CD4-positive, CD25-positive, alpha-beta regulatory T cell (primary cell): ENCODE results near the gene EPRS1. TPM values are rescaled to one million over a fixed set of nuclear protein-coding genes. Genes with fewer than 3 reads are reported as not detected.

Experiments
- ATAC-seq, 2 donors: fragments of 150-1000 bp; cut with Tn5 transposase; one replicate each; pipeline ENCODE4 v1.10.0; 2021; ENCODE audit warnings: low read depth in 2 of 2, moderate number of reproducible peaks in 2 of 2, moderate library complexity in 1 of 2
- DNase-seq, 3 donors: peaks; one replicate each; pipeline versions ENCODE4 v3.0.0 to v3.0.0-alpha.2; 2012 to 2022; ENCODE audit warnings: mixed read lengths in 1 of 3
- H3K27ac ChIP-seq: one replicate; pipeline ENCODE4 v1.7.0; 2013; ENCODE audit warnings: mild to moderate bottlenecking, low read length; ENCODE audit not compliant: insufficient read depth, poor library complexity, severe bottlenecking
- H3K27me3 ChIP-seq: one replicate; pipeline ENCODE4 v1.7.0; 2013; ENCODE audit warnings: low read length; ENCODE audit not compliant: control insufficient read depth, insufficient read depth
- H3K36me3 ChIP-seq: one replicate; pipeline ENCODE4 v1.7.0; 2013; ENCODE audit warnings: mild to moderate bottlenecking, low read length, moderate library complexity; ENCODE audit not compliant: control insufficient read depth, insufficient read depth
- H3K4me1 ChIP-seq: 2 replicates; pipeline ENCODE4 v1.7.0; 2013; ENCODE audit warnings: mild to moderate bottlenecking, low read length; ENCODE audit not compliant: insufficient read depth, control insufficient read depth, poor library complexity, severe bottlenecking
- H3K4me3 ChIP-seq: one replicate; pipeline ENCODE4 v1.7.0; 2013; ENCODE audit warnings: low read depth, mild to moderate bottlenecking, low read length, moderate library complexity
- H3K9me3 ChIP-seq, 2 experiments: 1 replicate in 1 of 2; 2 replicates in 1 of 2; pipeline ENCODE4 v1.7.0; 2013; ENCODE audit warnings: low read length in 2 of 2, mild to moderate bottlenecking in 1 of 2, moderate library complexity in 1 of 2; ENCODE audit not compliant: control insufficient read depth in 2 of 2
- H3K27ac Mint-ChIP-seq, 3 donors: one replicate each; pipeline ENCODE4 v1.8.0; 2020 to 2022; ENCODE audit warnings: mild to moderate bottlenecking in 3 of 3, mixed read lengths in 3 of 3, moderate library complexity in 2 of 3
- H3K27me3 Mint-ChIP-seq: one replicate; pipeline ENCODE4 v1.8.0; 2022; ENCODE audit warnings: mild to moderate bottlenecking, mixed read lengths
- H3K36me3 Mint-ChIP-seq: one replicate; pipeline ENCODE4 v1.8.0; 2020; ENCODE audit warnings: mixed read lengths
- H3K4me1 Mint-ChIP-seq, 4 donors: one replicate each; pipeline ENCODE4 v1.8.0; 2020 to 2022; ENCODE audit warnings: mixed read lengths in 4 of 4, mild to moderate bottlenecking in 1 of 4
- H3K4me3 Mint-ChIP-seq, 4 donors: one replicate each; pipeline ENCODE4 v1.8.0; 2020 to 2022; ENCODE audit warnings: mild to moderate bottlenecking in 4 of 4, mixed read lengths in 4 of 4, moderate library complexity in 3 of 4
- H3K9me3 Mint-ChIP-seq, 7 donors: one replicate each; pipeline ENCODE4 v1.8.0; 2020 to 2022; ENCODE audit warnings: mixed read lengths in 7 of 7, mild to moderate bottlenecking in 3 of 7, moderate library complexity in 2 of 7
- polyA plus RNA-seq, 4 donors: library from polyadenylated mRNA; unstranded; fragments of 300-500 nt; fragmentation: Illumina TruSeq; gene quantifications; one replicate each; pipeline ENCODE4 v1.2.3, GENCODE V29; 2021
- total RNA-seq: library from RNA; stranded (reverse); gene quantifications from one replicate; pipeline ENCODE4 v1.2.3, GENCODE V29; 2022

Gene EPRS1
- total and polyA plus RNA-seq, 5 donors from 2014 or later, result 39.9 to 51.1 (median 44.8) TPM

GRCh38 chr1:220084460-220084859, 38.2 kb upstream of the EPRS1 start:
- Histone ChIP-seq H3K36me3 (peaks cover 3% of the 10 kb centered on the region), H3K4me1 (peaks cover 4% of the 10 kb centered on the region), H3K27ac (no peak overlapping the region), H3K4me3 (no peak overlapping the region), H3K9me3 (no peaks in the 10 kb centered on the region), H3K27me3 (no peaks in the 10 kb centered on the region)
- Mint-ChIP-seq H3K9me3 (no peaks in the 10 kb centered on the region), H3K27me3 (no peaks in the 10 kb centered on the region), H3K4me3 (peak overlapping the region in 2 of 4 donors; percentile 17 to 27), H3K36me3 (peaks cover 14% of the 10 kb centered on the region), H3K4me1 (peaks cover 4 to 23% (median 14%) of the 10 kb centered on the region in 4 donors), H3K27ac (no peak overlapping the region)
- no peak for ATAC-seq
- no peak for DNase-seq

- H3K27ac Mint-ChIP-seq, result no peak overlapping the region
- peaks cover 0 to 9% (median 5%) of the 10 kb centered on the region in 4 donors for H3K4me1 Mint-ChIP-seq
Observed at GRCh38 chr1:220077887-220078286, 31.6 kb upstream of the EPRS1 start.

GRCh38 chr1:220076861-220077762, 30.8 kb upstream of the EPRS1 start:
- Histone ChIP-seq H3K27me3 (no peaks in the 10 kb centered on the region), H3K4me3 (no peak overlapping the region), H3K9me3 (no peaks in the 10 kb centered on the region), H3K4me1 (no peaks in the 10 kb centered on the region), H3K36me3 (peaks cover 29% of the 10 kb centered on the region), H3K27ac (no peak overlapping the region)
- H3K27ac Mint-ChIP-seq, result no peak overlapping the region
- H3K4me1 Mint-ChIP-seq, result peaks cover 0 to 9% (median 5%) of the 10 kb centered on the region in 4 donors
- H3K27me3 Mint-ChIP-seq, result no peaks in the 10 kb centered on the region
- H3K4me3 Mint-ChIP-seq, result no peak overlapping the region
- no peaks in the 10 kb centered on the region for H3K9me3 Mint-ChIP-seq
- DNase-seq, result no peak
- H3K36me3 Mint-ChIP-seq, result peaks cover 33% of the 10 kb centered on the region
- ATAC-seq, result no peak

More at GRCh38 chr1:220077887-220078286, 31.6 kb upstream of the EPRS1 start:
- no peak overlapping the region for H3K27ac ChIP-seq
- H3K36me3 ChIP-seq, result peaks cover 21% of the 10 kb centered on the region
- Mint-ChIP-seq H3K36me3 (peaks cover 27% of the 10 kb centered on the region), H3K9me3 (no peaks in the 10 kb centered on the region), H3K4me3 (no peak overlapping the region), H3K27me3 (no peaks in the 10 kb centered on the region)
- ATAC-seq, result no peak
- no peak for DNase-seq
- H3K4me3 ChIP-seq, result no peak overlapping the region
- no peaks in the 10 kb centered on the region for H3K4me1 ChIP-seq
- H3K27me3 ChIP-seq, result no peaks in the 10 kb centered on the region
- no peaks in the 10 kb centered on the region for H3K9me3 ChIP-seq

- H3K27ac ChIP-seq, result no peak overlapping the region
- no peaks in the 10 kb centered on the region for H3K9me3 ChIP-seq
- H3K36me3 ChIP-seq, result peaks cover 45% of the 10 kb centered on the region
- H3K4me3 Mint-ChIP-seq, result no peak overlapping the region
- no peaks in the 10 kb centered on the region for H3K27me3 Mint-ChIP-seq
- H3K4me1 ChIP-seq, result no peaks in the 10 kb centered on the region
- no peak overlapping the region for H3K4me3 ChIP-seq
- H3K4me1 Mint-ChIP-seq, result no peaks in the 10 kb centered on the region
- peaks cover 47% of the 10 kb centered on the region for H3K36me3 Mint-ChIP-seq
- peak overlapping the region in 1 of 3 donors; percentile 14 for H3K27ac Mint-ChIP-seq
- H3K9me3 Mint-ChIP-seq, result no peaks in the 10 kb centered on the region
- H3K27me3 ChIP-seq, result no peaks in the 10 kb centered on the region
- DNase-seq, result no peak
- no peak for ATAC-seq
Observed at GRCh38 chr1:220067269-220068204, 21.2 kb upstream of the EPRS1 start.

GRCh38 chr1:220062629-220063028, 16.3 kb upstream of the EPRS1 start:
- Mint-ChIP-seq H3K27me3 (no peaks in the 10 kb centered on the region), H3K9me3 (no peaks in the 10 kb centered on the region), H3K27ac (peak overlapping the region in 1 of 3 donors; percentile 2), H3K36me3 (peaks cover 44% of the 10 kb centered on the region), H3K4me3 (no peak overlapping the region), H3K4me1 (no peaks in the 10 kb centered on the region)
- peaks cover 54% of the 10 kb centered on the region for H3K36me3 ChIP-seq
- no peaks in the 10 kb centered on the region for H3K4me1 ChIP-seq
- H3K4me3 ChIP-seq, result no peak overlapping the region
- no peak overlapping the region for H3K27ac ChIP-seq
- no peaks in the 10 kb centered on the region for H3K9me3 ChIP-seq
- ATAC-seq (no peak), DNase-seq (no peak)
- H3K27me3 ChIP-seq, result no peaks in the 10 kb centered on the region

- peaks cover 0 to 4% (median 0%) of the 10 kb centered on the region in 4 donors for H3K4me1 Mint-ChIP-seq
- peak overlapping the region in 1 of 3 donors; percentile 36 for H3K27ac Mint-ChIP-seq
- H3K9me3 Mint-ChIP-seq, result no peaks in the 10 kb centered on the region
- Histone ChIP-seq H3K27me3 (no peaks in the 10 kb centered on the region), H3K9me3 (no peaks in the 10 kb centered on the region), H3K4me3 (no peak overlapping the region), H3K36me3 (peaks cover 41% of the 10 kb centered on the region), H3K27ac (no peak overlapping the region), H3K4me1 (no peaks in the 10 kb centered on the region)
- H3K4me3 Mint-ChIP-seq, result no peak overlapping the region
- DNase-seq, result no peak
- no peaks in the 10 kb centered on the region for H3K27me3 Mint-ChIP-seq
- no peak for ATAC-seq
- H3K36me3 Mint-ChIP-seq, result peaks cover 46% of the 10 kb centered on the region
Observed at GRCh38 chr1:220060876-220061275, 14.6 kb upstream of the EPRS1 start.

GRCh38 chr1:220056374-220056773, 10.1 kb upstream of the EPRS1 start:
- Mint-ChIP-seq H3K4me3 (no peak overlapping the region), H3K4me1 (peaks cover 0 to 5% (median 0%) of the 10 kb centered on the region in 4 donors), H3K9me3 (no peaks in the 10 kb centered on the region), H3K36me3 (peaks cover 19% of the 10 kb centered on the region), H3K27me3 (no peaks in the 10 kb centered on the region), H3K27ac (peak overlapping the region; percentile 56 to 80 (median 70))
- Histone ChIP-seq H3K4me1 (no peaks in the 10 kb centered on the region), H3K9me3 (no peaks in the 10 kb centered on the region), H3K4me3 (no peak overlapping the region), H3K36me3 (peaks cover 18% of the 10 kb centered on the region), H3K27ac (no peak overlapping the region), H3K27me3 (no peaks in the 10 kb centered on the region)
- DNase-seq (peak in 1 of 3 donors; percentile 11), ATAC-seq (no peak)
